Measurements from ENCODE around the gene RASGRP1.
A peak's percentile ranks its signal among the peaks of the same experiment; 100 is the strongest.

RASGRP1 gene

DNA sequence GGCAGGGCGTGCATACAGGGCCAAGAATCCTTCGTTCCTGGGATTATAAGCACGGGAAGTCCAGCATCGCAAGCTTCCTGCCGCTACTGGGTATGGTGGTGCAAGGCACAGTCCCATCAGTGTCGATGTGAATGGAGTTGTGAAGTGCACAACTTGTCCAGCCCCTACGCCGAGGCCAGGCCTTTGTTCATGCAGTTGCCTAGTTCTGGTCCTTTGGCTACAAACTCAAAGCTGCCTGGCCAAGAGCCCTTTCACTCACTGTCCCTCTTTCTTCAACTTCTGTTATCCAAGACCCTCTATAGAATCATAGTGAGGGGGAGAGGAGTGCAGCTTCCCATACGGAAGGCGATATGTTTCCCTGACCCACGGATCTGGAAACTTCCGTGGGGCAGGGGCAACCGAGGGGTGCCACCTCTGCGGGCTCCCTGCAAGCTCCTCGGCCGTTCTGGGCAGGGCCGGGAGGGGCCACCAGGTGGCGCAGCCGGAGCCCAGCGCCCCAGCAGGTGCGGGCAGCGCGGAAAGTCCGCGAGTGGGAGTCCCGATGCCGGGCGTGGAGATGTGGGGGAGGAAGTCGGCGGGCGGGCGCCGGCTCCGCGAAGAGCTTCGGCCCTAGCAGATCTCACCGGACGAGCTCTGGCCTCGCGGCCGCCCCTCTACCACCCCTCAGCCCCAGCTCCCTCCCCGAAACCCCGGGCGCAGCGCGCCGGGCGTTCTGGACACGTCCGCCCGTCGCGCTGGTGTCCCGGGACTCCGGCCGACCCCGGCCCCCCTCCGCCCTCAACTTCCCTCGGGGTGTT is 693 bp downstream of the RASGRP1 start:
- peak; percentile 11 for DNase-seq

DNA sequence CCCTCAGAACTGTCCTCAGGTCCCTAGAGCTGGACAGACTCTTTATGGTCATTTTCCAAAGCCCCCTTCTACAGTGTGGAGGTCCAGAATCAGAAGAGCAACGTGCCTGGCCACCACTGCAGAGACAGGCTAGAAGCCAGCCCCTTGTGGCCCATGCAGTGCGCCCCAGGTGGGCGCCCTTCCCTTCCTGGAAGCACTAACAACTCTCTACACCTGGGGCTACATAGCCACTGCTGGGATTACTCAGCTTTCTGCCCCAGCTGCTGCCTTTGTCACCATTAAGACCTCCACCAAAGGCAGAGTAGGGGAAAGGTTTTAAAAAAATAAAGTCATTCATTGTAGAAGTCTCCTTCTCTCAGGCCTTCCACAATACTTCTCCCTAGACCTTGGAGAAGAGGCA is 2.3 kb downstream of the RASGRP1 start:
- DNase-seq = no peak

DNA sequence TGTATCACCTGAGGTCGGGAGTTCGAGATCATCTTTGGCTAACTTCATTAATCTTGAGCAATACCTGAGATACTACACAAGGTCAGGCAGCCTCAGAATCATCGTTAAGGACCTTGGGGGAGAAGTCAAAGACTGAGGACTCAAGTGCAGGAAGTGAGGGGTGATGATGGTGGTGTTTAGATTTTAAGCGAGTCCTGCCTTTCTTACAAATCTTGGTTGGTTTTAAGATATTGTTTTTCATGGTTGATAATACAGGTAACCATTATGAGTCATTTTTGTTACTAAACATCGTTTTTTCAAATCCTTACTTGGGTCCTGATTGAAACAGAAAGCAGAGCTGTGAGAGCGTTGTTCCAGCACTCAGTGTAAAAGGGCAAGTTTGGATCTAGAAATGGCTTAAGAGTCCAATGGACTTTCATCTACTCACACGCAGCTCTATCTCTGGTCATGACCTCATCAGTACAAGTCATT is 4.1 kb downstream of the RASGRP1 start:
- no peak for DNase-seq

DNA sequence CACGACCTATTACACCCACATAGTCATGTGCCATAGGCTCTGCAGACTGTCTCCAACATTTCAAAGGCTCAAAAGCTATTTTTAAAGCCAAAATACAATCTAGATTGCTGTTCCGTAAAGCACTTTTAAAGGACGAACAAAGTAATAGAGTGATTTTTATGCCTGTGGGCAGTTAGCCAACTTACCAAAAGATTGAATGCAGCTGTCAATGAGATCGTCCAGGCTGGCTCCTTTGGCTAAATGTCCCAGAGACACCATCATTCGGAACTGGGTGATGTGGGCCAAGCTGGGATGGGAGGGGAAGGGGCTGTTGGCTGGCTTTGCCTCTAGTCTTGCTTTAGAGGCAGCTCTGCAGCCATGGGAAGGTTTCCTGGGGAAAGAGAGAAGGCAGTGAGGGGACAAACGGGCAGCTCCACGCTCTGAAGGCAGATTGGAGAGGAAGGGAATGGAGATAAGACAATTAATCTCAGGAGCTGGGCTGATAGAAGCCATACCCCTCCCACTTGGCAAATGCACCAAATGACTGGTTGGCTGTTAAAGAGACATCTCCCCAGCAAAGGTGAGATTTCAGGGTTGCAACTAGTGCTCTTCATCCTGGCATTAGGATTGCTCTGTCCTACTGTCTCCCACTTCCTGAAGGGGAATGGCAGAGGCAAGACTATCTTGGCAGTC is 4.8 kb downstream of the RASGRP1 start:
- no peak for DNase-seq

DNA sequence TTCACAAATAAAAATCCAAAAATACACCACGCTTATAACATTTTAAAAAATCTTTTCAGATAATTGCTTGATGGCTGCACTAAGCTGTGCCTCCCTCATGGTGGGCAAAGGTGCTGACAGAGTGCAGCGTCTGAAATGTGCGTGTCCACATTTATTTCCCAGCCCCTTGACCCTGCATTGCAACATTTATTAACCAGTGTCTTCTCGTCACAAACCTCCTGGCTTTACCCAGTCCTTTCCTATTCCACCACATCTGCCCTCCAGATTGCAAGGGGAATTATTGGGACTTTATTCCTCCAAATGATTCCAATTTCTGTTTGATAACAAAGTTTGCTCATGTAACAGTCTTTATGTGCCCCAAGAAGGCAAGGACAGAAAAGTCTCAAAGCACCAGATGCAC is 5.5 kb downstream of the RASGRP1 start:
- no peak for DNase-seq

DNA sequence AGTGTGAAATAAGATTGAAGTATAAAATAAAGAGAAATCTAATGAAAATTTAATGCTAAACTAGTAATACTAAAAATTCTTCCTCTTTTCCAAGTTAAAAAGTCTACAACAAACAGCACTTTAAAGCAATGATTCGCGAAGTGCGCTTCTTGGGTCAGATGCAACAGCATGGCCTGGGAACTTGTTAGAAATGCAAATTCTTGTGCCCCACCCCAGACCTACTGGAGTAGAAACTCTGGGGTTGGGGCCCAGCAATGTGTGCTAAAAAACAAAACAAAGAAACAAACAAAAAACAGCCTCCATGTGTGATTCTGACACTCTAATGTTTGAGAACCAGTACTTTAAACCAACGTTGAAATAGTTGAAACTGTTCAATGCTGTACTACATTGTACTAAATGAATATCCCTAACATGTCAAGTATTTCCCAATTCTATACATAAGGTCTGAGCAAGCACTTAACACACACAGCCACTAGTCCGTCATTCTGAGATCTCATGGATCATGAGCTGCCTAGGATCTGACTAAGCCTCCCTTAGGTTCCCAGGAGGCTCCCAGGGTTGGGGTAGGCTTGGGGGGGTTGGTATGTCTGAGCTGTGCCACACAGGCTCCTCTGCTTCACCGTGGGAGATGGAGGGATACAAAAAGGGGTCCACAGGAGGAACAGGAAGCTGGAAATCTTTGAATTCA is 6.1 kb downstream of the RASGRP1 start:
- DNase-seq = no peak

DNA sequence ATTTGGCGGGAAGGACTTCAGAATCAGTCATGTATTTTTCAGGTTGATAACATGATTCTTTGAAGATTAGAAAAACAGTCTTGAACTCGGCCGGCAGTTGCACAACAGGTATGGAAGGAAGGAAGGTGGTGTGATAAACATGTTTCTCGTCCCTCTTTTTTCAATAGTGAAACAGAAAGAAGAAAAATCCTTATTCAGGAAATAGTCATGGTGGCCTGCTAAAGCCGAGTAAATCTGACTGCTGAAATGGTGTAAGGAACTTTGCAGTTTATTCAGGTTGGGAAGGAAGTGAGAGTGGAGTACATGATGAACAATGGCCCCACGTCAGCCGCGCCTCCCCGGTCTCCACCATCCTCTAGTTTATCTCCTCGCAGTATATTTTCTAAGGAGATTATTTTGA is 6.7 kb downstream of the RASGRP1 start:
- DNase-seq = no peak

DNA sequence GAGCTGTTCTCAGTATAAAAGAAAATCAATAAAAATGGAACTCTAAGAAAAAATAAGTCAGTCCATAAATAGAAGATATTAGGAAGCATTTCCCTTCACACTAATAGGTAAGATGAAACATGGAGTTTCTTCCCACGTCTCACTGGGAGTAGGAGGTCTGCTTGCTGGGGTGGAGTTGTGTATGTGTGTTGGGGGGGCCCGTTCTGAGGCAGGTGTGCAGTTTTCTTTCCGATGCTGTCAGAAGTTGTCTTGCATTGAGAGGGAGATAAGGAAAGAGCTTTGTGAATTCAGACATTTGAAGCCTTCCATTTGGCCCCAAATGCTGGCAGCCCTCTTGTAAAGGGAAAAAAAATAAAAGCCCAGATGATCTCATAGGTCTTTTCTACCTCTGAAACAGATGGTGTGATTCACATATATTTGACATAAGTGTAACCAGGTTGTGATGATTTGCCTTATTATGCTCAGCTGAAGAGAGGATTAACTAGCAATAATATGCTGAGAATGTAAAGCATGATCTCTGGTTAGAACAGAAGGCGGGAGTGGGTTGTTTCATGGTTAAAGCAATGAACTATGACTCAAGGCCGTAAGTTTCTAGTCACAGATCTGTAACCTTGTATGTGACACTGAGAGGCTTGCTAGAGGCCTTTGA is 8.8 kb downstream of the RASGRP1 start:
- DNase-seq = peak; percentile 79

DNA sequence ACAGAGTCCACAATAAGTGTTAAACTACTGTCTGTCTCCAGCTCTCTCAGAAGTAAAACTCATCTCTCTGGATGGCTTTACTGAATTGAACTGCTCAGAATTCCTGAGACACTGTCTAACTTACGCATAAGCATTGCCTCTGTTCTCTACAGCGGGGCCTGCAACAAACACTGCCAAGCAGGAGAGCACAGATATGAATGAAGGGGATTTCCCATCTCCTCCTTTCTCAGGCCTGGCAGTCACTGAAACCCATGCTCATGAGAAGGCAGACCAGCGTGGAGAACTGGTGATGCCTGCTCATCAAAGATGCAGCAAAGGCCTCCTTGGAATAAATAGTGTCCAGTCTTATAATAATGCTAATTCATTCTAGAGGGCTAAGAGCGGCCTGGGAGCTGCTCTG is 10.3 kb downstream of the RASGRP1 start:
- no peak for DNase-seq

DNA sequence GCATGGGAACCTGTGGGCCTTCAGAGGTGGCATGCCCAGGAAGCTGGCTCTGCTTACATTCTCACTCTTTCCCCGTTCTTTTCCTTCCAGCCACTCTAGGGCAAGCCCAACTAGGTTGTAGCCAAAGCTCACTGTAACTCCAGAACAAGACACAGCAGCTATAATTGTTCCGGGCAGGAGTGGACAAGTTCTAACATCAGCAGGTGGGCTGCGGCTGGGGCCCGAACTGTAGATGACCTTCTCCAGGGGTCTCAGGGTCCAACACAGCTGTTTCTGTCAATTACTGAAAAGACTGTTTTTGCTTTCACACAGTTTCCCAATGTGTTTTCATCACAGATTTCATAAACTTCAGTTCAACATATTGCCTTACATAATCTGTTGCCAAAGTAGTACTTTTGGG is 11.5 kb downstream of the RASGRP1 start:
- no peak for DNase-seq

DNA sequence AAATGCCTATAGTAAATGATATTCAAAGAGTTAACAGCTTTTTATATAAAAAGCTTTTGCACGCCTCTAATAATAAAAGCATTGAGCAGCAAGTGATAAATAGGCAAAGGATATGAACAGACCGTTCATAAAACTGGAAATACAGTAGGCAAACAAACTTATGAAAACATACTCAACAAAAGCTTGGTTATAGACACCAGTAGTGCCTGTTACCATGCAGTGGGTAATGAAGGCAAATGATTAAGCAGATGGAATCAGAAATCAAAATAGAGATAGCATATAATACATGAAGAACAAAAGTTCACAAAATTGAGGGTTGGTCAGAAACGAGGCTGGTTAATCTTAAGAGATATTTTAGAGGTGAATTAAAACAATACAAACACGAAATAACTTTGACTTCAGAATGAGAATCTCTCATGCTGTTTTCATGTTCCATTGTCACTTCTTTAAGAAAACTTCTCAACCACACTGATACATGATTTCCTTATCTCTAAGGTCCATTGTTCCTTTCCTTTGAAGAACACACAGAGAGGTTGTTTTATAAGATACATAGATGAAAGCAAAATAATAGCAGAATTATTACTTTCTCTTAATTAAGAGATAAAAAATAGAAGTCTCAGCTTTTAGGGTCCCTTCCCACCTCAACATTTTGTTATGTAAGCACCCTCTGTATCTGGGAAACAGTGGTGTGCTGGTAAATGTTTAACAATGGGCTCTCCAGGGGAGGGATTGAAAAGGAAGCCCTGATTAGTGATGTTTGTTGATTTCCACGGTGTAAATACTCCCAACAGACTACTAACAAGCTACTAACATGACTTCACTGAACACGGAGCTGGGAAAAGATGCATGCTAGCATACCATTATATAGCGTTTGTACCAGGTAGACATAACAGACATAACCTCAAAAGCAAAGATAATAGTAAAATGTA is 12.6 kb downstream of the RASGRP1 start:
- DNase-seq = no peak

DNA sequence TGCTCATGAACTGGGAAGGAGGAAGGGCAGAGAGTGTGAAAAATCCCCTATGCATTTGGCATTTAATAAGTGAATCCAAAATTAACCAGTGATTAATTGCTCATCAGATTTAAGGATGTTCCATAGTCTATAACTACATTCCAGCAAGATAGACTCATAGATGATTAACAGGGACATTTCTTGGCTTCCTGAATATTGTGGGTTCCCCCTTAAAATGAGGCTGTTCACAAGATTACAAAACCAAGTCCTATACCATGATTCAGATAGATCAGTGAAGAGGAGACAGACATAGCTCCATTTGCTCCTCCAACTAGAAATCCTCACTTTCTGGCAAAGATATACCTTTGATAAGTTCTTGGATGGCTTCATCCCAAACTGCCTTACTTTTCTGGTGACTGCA is 15.4 kb downstream of the RASGRP1 start:
- DNase-seq = no peak

DNA sequence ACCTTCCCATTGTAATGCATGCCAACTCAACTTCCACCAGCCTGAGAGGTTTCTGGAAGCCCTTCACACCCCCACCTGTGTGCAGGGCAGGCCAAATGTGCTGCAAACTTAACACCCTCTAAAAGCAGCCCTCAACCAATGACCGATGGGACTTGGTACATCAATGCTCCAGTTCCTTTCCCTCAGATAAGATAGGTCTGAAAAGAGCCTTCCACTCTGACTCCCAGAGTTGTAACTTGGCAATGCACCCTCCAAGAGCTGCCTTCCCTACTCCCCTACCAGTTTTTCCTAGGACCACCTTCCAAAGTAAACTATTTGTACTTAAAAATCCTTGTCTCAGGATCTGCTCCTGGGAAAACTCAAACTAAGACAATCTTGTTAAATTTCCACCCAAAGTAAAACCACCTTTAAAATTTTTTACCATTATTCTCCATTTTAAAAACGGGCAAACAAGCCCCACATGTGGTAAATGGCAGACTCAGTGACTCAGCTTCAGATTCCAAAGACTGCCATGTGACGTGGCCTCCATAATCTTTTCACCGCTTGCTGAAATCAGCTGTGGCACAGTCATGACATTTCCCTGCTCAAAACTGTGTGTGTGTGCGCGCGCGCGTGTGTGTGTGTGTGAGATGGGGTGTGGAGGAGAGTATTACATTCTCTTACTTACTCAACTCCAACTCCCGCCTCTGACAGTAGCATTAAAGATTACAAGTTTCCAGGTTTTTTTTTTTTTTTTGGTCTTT is 17.2 kb downstream of the RASGRP1 start:
- DNase-seq = no peak

DNA sequence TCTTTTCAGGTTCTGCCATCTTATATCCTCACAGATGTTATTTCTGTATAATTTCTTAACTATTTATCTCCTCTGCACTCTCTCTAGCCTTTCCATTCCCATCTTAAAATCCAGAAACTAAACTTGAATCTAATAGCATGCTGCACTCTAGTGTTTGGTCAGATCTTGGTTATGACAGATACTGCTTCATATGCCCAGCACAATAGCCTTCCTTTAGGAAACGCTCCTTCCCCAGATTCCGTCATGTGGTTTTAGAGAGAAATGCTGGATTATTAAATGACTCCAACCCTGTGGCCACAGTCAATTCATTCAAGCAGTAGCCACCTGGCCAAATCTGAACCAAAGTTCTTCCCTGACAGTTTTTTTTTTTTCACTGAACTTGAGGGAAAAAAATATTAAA is 19.4 kb downstream of the RASGRP1 start:
- DNase-seq = no peak

DNA sequence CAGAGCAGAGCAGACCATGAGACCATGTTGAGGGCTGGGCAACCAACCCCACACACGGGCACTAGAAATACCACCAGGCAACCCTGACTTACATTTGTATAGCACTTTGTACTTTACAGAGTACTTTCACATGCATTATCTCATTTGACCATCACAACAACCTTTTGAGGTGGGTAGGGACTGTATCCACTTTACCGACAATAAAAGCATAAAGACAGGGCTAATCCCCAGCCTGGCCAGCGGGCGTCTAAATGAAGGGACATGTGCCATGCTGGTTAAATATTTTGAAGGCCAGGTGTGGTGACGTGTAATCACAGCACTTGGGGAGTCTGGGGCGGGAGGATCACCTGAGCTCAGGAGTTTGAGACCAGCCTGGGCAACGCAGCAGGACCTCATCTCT is 23.6 kb downstream of the RASGRP1 start:
- DNase-seq = no peak

DNA sequence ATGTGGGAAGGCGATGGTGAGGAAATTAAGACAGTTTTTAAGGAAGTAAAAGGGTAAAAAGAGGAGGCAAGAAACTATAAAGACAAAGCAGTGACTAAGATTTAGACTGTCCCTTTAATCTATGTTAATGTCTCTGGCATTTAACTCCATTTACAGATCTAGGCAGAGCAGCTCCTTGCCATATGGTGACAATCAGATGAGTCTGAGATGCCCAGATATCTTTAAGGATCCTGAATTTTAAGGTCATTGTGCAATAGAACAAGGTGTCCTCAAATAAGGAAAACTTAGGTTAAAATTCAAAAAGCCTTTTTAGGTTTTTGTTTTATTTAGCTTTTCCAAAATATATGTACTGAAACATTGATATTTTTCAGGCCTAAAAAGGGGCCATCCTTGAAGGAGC is 24.1 kb downstream of the RASGRP1 start:
- DNase-seq = no peak

DNA sequence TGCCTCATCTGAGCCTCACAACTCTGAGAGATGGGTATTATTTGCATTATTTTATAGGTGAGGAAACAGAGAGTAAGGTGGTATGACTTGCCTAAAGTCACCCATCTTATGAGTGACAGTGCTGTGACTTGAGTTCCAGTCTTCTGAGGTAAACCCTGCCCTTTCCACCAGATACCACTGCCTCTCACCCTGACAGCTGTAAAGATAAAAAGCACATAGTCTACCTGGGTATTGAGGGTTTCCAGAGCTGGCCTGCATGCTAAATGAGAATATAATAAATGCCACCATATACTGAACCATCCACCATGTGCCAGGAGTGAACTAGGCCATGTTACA is 25.6 kb downstream of the RASGRP1 start:
- DNase-seq = no peak

DNA sequence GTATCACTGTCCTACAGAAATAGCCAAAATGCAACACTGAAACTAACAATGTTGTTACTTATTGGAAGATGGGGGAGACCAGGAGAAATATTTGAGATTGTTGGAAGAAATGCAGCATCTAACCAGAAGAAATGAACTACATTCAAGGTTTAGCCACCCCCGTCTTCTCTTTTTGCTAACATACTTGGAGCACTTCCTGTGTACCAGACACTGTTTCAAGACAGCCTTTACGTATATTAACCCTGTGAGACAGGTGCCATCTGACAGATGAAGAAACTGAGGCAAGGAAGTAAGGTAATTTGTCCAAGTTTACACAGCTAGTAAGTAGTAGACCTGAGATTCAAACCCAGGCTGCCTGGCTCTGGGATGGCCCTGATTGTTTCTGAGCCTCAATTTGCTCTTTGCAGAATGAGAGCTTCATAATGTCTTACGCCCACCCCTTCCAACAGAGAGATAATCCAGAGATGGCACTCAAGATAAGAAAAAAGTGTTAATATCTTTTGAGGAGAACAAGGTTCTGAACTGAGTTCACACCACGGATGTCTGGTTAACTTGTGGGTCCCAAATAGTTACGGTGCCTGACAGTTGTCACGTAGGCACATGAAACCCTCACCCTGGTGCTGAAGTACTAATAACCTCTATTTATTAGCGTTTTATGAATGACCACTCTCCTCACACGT is 26.1 kb downstream of the RASGRP1 start:
- DNase-seq = no peak

DNA sequence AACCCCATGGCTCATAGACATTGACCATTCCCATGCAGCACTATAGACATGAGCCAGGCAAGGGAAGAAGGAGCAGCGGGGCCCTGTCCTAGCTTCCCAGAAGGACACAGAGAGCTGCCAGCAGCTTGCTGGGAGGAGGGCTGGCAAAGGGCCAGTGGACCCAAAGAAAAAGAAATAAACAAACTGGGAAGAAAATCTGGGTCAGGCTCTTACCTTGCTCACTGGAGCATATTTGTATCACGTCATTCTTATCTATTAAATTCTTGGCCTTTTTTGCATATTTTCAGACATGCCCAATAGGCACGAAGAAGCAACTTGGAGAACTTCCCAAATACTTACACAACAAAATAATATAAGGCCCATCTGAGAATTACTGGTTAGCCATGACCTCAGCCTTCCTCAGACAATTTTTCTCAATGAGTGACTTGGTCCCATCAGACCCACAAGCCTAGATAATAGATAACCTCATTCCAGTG is 28.4 kb downstream of the RASGRP1 start:
- no peak for DNase-seq

DNA sequence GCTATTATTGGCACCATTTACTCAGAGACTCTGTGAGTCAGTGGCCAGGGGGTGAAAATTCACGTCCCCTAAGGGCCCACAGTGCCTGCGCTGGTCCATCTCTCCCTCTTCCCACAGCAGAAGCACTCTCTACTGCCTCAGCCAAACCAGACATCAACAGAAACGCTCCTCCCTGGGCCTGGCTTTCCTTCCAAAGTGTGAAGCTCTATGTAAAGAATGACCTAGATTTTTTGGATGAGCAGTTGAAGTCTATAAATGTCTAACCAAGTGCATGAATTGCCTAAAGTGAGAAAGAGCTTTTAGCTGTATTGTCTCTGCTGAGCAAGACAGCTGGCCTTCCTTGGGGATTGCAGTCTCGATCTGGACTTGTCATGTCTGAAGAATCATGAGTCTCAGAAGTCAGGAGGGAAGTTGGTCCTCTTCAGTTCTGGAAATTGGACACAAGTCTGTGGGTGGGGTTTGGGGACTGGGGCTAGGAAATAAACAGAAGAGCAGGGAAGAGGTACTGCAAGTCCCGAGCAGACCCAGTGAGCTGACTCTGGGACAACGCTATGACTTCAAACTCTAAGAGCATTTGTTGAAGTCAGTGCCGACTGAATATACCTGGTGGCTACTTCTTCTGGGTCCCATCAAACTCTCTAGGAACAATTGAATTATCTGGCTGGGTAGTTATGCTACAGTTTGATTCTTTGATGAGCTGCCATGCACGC is 29.0 kb downstream of the RASGRP1 start:
- DNase-seq = no peak
